ENCODE measurements around the gene PAPLN.

Gene PAPLN

DNA sequence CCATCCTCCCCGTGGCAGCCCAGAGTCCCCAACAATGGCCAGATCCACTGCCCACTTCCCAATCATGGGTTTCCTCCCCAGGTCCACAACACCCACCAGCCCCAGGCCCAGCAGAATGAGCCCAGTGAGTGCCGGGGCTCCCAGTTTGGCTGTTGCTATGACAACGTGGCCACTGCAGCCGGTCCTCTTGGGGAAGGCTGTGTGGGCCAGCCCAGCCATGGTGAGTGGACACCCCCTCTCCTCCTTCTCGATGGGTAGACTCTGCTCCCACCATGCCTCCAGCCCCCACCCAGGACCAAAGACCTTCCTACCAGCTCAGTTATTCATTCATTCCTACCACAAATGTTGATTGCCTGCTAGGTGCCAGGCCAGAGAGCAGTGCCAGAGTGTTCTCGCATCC is 23.8 kb downstream of the PAPLN start:
- DNase-seq (ENCODE audit: low spot score) = no peak

DNA sequence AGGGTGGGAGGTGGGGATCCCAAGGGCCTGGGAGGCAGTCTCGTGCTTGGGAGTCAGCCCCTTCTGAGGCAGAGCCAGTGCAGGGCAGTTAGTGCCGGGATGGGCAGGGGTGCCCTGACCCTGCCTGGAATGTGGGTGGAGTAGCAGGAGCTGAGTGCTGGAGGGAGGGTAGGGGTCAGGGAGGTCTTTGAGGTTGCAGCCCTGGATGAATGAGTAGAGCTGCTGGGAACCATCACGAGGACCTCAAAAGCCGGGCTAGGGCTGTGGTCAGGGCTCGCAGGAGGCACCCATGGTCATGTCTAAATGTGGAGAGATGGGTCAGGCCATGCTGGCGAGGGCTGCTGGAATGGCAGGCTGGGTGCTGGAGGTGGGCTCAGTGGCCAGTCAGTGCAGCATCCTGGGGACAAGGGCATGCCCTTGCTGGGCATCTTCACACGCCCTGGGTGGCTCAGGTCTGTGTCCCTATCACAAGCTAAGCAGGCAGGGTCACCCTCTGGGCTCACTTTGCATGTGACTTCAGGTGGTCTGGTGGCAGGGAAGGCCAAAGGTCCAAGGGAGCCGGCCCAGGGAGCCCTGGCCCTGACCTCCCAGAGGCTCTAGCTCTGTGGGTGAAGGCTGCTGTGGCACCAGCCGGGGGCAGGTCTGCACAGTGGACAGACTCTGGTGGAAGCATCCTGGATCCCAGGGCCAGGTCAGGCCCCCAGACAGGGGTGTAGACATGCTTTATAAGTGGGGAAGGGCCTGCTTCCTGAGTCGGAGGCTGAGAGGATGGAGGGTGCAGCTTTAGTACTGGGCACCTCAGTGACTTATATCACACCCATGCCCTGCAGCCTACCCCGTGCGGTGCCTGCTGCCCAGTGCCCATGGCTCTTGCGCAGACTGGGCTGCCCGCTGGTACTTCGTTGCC is 24.5 kb downstream of the PAPLN start:
- no peak for DNase-seq (ENCODE audit: low spot score)

DNA sequence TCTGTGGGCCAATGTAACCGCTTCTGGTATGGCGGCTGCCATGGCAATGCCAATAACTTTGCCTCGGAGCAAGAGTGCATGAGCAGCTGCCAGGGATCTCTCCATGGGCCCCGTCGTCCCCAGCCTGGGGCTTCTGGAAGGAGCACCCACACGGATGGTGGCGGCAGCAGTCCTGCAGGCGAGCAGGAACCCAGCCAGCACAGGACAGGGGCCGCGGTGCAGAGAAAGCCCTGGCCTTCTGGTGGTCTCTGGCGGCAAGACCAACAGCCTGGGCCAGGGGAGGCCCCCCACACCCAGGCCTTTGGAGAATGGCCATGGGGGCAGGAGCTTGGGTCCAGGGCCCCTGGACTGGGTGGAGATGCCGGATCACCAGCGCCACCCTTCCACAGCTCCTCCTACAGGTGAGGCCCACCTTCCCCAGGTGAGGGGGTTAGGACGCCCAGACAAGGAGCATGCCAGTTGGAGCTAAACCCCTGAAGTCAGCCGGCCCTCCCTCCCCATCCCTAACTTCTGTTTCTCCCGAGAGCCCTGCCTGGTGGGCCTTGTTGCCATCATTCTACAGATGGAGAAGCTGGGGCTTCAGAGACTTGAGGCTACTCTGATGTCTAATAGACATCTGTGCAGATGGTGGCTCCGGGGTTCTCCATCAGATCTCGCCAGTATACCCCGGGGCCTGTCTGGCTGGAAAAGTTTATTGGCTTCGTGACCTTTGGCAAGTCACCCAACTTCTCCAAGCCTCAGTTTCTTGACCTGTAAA is 25.3 kb downstream of the PAPLN start:
- no peak for DNase-seq (ENCODE audit: low spot score)

DNA sequence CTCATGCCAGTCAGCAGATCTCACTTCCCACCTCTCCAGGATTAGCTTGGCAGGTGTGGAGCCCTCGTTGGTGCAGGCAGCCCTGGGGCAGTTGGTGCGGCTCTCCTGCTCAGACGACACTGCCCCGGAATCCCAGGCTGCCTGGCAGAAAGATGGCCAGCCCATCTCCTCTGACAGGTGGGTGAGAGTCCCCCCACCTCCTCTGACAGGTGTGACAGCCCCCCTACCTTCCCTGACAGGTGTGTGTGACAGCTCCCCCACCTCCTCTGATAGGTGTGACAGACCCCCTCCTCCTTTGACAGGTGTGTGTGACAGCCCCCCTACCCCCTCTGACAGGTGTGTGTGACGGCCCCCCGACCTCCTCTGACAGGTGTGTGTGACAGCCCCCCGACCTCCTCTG is 26.3 kb downstream of the PAPLN start:
- DNase-seq (ENCODE audit: low spot score) = no peak

DNA sequence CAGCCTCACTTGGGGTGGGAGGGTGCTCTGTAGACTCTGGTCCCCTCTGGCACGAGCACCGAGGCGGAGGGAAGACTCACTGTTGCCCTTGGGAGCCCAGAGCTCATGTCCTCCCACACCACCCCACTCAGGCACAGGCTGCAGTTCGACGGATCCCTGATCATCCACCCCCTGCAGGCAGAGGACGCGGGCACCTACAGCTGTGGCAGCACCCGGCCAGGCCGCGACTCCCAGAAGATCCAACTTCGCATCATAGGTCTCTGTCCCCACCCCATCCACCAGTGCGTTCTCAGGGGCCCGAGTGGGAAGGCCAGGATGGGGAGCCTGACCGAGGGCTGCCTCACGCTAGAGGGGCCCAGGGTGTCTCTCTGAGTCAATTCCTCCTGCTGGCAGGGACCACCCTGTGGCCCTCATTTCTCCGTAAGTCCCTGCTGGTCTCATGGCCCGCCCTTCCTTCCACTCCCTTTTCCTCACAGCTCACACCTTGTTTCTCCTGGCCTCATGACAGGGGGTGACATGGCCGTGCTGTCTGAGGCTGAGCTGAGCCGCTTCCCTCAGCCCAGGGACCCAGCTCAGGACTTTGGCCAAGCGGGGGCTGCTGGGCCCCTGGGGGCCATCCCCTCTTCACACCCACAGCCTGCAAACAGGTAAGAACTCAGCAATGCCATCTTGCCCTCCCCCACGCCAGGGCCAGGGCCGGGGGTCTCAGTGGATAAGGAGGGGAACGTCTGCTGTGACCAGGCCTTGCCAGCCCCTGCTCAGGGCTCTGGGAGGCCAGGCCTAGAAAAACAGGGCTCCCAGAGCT is 27.0 kb downstream of the PAPLN start:
- DNase-seq (ENCODE audit: low spot score) = no peak

DNA sequence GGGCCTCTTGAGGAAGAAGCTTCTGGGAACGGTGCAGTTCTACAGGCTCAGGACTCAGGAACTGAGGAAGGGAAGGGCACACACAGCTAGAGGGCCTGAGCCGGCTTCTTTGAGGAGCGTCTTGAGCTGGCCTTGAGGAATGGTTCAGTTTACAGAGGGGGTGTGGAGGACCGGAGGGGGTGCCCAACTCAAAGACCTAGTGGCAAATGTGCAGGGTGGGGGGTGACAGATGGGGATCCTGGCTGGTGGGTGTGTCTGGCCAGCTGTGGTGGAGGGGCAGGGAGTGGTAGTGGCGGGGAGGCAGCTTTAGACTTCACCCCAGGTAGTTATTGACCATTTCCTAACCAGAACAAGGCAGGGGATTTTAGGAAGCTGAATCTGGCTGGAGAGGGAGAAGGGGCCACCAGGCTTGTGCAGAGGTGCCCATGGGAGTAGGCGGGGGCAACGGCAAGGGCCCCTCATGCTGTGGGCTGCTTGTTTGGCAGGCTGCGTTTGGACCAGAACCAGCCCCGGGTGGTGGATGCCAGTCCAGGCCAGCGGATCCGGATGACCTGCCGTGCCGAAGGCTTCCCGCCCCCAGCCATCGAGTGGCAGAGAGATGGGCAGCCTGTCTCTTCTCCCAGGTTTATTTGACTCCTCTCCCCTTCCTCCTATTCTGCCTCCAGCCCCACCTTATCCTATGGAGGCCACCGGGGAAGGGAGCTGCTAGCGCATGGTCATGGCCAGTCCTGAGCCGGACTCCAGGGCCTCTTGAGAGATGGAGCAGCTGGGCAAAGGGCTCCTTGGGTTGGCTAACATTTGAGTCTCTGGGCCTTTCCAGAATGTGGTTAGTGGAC is 27.8 kb downstream of the PAPLN start:
- DNase-seq (ENCODE audit: low spot score) = no peak

DNA sequence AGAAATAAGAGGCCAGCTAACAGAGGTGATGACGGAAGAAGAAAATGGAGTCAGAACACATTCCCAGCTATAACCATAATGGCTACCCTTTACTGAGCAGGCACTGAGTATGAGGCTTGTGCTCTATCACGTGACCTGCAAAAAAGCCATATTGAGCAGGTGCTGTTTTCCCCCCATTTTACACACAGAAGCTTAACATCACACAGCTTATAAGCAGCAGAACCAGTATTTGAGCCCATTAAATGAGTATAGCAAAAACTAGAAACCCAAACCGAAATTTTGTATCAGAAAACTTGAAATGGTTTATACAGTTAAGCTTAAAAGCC is 28.4 kb downstream of the PAPLN start:
- no peak for DNase-seq (ENCODE audit: low spot score)

DNA sequence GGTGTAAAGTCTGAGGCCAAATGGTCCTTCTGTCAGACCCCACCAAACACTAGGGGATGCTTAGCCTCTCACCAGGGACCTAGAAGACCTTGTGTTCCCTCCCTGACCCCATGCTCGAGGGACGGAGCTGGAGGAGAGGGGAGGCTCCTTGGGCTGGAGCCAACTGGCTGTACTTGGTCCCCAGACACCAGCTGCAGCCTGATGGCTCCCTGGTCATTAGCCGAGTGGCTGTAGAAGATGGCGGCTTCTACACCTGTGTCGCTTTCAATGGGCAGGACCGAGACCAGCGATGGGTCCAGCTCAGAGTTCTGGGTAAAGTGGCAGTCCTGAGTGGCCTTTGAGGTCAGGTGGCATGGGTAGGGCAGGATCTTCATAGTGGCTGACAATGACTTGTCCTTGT is 29.0 kb downstream of the PAPLN start:
- no peak for DNase-seq (ENCODE audit: low spot score)

DNA sequence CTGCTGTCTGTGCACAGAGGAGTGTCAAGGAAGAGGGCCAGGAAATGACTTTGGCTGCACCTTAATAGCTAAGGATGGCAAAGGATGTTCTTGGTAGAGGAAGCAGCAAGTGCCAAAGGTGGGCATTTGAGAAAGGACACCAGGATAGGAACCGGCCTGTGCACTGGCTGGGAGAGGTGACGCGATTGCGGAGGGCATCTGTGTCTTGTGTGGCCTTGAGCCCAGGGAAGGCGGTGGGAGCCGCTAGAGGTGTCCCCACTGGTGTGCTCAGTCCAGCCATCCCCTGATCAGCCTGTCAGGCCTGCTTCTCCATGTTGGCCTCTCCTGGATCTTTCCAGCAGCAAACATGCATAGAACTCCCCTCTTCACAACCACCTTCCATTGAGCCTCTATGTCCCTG is 30.2 kb downstream of the PAPLN start:
- DNase-seq (ENCODE audit: low spot score) = no peak

DNA sequence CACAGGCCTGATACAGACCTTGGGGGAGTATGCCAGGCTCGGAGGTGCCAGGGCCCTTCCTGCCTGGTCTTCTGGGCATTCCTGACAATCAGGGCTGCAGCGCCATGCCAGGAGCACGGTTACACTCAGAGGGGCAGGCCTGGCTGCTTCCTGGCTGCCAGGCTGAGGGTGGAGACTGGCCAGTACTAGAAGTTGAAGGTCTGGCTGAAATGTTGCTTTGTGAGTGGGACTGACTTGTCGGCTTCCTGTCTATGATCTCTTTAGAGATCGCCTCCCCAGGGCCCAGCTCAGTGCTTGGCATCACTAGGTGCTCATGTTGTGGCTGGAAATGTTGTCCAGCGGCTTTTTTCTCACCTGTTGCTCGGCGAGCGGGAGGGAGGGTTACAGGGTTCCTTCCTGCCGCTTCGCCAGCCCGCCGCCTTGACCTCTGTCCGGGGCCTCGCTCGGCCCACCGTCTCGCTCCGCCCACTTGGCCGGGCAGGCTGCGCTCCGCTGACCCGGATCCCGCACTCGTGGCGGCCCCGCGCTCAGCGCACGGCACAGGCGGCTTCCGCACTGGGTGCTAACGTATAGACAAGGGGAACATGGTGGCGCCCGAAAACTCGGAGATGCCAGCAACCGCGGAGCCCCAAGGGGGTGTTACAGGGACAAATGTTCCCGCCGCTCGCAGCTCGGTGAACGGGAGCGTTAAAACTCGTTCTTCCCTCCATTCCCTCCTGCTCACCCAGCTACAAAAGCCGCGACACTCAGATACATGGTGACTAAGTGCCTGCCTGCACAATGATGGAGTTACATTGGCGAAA is 32.6 kb downstream of the PAPLN start:
- DNase-seq (ENCODE audit: low spot score) = no peak

DNA sequence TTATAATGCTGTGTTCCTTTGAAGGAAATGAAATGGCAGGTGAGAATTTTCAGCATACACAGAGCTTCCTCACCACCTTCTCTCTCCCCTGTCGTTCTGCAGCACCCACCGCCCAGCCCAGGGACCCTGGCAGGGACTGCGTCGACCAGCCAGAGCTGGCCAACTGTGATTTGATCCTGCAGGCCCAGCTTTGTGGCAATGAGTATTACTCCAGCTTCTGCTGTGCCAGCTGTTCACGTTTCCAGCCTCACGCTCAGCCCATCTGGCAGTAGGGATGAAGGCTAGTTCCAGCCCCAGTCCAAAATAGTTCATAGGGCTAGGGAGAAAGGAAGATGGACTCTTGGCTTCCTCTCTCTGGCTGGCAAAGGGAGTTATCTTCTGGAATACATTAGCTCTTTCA is 35.1 kb downstream of the PAPLN start:
- DNase-seq (ENCODE audit: low spot score) = no peak

DNA sequence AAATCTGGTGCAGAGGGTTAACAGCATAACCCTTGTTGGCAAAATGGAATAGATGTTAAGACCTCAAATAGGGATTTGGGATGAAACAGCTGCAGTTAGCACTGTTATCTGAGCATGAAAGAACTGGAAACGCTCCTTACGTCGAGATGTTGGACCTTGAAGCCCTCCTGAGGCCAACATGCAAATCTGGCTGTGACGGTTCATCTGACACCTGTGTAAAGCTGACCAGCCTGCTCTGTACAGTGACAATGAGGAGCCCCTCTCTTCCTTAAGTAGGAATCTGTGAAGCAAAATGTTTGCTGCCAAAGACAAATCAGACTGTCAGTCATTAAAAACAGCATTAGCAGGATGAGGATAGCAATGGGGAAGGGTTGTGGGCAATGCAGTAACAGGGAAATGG is 36.5 kb downstream of the PAPLN start:
- no peak for DNase-seq (ENCODE audit: low spot score)

DNA sequence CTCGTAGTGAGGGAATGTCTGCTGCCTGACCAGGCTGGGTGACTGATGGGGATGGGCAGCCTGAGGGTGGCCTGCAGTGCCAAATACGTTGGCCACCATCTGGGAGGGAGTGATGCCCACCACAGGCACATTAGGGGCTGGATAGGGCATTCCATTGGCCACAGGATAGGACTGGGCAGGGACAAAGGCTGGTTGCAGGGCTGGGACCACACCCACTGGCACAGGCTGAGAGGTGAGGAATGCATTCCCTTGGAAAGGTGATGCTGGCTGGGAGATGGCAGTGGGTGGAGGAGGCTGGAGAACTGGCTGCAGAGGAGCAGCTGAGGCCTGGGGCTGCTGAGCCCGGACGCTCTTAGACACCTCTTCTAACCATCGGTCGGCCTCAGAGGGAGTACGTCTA is 39.5 kb downstream of the PAPLN start:
- DNase-seq (ENCODE audit: low spot score) = no peak

DNA sequence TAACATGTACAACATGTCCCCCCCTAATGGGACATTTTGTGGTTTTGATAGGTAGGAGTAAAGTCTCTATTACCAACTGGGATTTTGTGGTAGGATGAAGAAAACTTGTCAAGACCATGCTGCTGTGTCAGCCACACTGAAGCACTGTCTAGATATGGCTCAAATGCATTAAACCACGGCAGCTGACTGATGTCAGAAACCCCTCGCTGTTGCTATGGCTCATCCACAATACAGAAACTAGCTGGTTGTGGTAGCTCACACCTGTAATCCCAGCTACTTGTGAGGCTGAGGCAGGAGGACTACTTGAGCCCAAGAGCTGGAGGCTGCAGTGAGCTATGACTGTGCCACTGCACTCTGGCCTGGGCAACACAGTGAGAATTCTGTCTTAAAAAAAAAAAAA is 40.1 kb downstream of the PAPLN start:
- DNase-seq (ENCODE audit: low spot score) = no peak

DNA sequence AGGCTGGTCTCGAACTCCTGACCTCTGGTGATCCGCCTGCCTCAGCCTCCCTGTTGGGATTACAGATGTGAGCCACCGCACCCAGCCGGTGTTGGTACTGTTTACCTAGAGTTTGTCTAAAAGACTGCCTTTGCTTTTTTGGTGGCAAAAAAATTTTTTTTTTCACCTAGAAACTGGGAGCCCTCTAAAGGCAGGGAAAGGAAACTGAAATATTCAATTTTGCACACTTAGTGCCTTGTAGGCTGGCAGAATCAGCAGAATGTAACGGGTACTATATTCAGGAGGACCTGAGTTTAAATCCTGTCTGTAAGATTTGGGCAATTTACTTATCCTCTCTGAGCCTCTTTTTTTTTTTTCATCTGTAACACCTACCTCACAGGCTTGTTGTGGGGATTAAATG is 43.6 kb downstream of the PAPLN start:
- DNase-seq (ENCODE audit: low spot score) = no peak

DNA sequence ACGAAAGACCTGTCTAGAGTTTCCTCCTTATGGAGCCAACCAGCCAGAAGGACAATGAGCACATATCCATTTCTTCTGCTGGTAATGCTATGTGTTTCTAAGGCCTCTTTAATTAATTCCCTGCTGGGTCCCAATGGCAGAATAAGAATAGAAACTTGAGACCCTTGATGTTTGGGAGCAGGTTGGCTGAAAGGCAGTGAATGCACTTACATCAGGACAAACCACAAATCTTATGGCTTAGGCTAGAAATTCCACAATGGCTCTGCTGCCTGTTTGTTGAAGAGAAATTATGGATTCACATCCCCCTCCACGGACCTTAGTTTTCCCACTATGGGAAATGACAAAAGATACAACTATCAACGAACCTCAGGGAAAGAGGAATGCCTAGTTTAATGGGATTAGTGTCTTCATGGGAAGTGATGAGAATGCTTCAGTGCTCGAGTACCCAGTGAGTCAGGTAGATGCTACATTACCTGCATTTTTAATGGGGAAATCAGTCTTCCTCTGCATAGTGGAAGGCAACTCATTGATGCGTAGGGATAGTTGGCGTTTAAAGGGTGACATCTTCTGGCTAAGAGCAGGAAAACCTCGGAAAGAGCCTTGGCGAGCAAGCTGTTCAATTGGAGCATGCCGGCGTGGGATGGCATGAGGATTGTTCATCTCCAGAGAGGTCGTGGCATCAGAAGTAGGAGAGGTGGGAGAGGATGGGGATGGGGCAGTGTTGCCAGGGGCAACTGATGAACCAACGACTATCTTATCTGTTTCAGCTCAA is 46.5 kb downstream of the PAPLN start:
- DNase-seq (ENCODE audit: low spot score) = peak; percentile 54

DNA sequence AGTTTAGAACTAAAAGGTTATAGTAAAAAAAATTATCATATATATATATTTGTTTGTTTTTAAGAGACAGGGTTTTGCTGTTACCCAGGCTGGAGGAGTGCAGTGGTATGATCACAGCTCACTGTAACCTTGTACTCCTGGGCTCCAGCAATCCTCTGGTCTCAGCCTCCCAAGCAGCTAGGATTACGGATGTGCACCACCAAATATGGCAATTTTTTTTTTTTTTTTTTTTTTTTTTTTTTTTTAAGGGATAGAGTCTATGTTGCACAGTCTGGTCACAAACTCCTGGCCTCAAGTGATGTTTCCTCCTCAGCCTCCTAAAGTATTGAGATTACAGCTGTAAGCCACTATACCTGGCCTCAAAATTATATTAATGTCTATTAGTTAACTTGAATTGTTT is 48.7 kb downstream of the PAPLN start:
- DNase-seq (ENCODE audit: low spot score) = no peak

DNA sequence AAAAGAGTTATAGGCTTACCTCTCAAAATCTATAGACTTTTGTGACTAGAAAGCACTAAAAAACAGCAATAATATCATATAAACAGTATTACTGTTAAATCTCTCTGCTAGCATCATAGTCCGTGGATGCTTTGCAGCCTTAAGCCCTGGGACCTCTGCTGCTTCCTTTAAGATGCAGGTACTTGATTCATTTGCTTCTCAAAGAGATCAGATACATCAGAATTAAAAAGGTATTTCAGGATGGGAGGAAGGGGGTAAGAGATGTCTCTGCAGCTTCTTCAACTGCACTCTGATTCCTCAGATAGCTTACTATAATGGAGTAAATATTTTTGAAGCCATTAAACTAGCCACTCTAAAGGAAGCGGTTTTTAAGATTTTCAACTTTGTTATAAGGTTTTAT is 49.3 kb downstream of the PAPLN start:
- DNase-seq (ENCODE audit: low spot score) = no peak

DNA sequence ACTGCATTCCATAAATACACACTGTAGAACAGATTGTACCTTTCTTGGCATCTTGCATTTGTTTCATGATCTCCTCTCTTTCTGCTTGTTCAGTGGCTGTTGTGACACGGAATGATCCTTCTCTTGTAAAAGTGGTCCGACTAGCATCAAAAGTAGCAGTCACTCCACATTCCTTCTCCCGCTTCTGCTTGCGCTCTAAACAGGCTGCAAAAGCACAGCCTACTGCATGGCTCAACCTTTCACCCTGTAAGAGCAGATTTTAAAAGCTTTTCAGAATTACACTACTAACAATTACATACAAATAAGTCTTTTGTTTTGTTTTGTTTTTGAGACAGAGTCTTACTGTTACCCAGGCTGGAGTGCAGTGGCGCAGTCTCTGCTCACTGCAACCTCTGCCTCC is 49.8 kb downstream of the PAPLN start:
- no peak for DNase-seq (ENCODE audit: low spot score)

DNA sequence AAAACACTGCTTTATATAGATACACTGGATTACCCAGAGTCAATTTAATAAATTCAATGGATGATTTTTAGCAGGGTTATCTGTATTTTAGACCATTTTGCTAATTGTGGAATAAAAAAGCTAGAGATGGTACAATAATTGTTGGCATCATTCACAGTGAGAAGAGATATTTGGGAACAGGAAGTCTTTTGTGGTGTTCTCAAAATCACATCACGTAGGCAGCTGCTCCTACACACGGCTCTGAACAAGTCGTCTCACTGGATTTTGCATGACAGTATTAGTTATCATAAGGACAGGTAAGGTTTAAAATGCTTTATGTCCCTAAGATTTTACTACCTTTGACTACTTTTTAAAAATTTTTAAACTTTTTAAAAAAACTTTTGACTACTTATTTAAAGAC is 52.0 kb downstream of the PAPLN start:
- DNase-seq (ENCODE audit: low spot score) = no peak
